NCI-H2107 (cell line): ENCODE results near the gene TMEM229A.
"Not testable (repeated sequence)": the region's sequence is repeated elsewhere in the genome, so short reads cannot be mapped to it uniquely, and the experiment has no call there.

Experiments
- DNase-seq: peaks from one replicate; lab custom pipeline; 2025; lab: John Stamatoyannopoulos, UW

TMEM229A gene

DNA sequence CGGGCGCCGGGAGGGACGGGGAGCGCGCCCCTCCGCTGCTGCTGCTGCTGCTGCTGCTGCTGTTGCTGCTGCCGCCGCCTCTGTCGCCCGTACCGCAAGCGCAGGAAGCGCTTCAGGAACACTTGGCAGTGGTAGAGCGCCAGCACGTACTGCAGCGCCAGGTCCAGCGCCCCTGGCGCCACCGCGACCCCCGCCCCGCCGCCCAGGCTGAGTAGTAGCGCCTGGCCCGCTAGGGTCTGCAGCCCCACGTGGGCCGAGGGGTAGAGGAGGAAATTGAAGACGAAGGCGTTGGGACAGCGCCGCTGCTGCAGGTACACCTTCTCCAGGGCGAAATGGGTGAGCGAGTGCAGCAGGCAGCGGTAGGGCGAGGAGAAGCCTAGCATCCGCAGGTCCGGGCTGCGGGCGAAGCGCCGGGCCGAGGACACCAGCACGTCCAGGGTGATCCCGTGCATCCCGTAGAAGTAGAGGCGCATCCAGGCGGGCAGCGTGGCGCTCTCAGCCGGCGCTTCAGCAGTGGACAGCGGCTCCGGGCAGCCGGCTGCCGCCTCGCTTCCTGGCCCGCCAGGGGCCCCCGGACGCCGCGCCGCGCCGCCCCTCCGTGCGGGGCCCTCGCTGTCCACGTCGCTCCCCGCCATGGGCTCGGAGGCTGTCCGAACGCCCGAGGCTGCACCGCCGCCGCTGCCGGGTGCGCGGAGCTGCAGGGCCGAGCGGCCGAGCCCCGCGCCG is at the start of gene TMEM229A:
Gene TMEM229A, minus strand, starts transcription at position 699 of the 726 bp plus-strand sequence. Its CDS starts 64 bp downstream, at position 635.
- no peak for DNase-seq

DNA sequence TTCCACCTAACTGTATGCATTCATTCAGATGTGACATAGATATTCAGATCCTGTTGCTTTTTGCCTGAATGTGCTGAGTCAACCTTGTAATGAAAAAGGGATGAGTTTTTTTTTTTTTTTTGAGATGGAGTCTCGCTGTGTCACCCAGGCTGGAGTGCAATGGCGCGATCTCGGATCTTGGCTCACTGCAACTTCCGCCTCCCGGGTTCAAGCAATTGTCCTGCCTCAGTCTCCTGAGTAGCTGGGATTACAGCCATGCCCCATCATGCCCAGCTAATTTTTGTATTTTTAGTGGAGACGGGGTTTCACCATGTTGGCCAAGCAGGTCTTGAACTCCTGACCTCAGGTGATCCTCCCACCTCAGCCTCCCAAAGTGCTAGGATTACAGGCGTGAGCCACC is 49.4 kb upstream of the TMEM229A start:
- DNase-seq, result not testable (repeated sequence)

DNA sequence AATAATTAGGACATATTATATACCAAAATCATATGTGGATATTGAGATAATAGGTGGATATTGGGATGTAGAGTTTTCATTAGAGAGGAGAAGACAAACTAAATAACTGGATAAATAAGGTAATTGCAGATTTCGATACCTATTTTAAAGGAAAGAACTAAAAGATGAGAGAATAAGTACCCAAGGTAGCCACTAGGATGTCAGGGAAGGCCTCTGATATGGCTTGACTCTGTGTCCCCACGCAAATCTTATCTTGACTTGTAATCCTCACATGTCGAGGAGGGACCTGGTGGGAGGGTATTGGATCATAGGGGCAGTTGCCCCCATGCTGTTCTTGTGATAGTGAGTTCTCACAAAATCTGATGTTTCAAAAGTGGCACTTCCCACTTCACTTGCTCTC is 44.7 kb upstream of the TMEM229A start:
- no peak for DNase-seq

DNA sequence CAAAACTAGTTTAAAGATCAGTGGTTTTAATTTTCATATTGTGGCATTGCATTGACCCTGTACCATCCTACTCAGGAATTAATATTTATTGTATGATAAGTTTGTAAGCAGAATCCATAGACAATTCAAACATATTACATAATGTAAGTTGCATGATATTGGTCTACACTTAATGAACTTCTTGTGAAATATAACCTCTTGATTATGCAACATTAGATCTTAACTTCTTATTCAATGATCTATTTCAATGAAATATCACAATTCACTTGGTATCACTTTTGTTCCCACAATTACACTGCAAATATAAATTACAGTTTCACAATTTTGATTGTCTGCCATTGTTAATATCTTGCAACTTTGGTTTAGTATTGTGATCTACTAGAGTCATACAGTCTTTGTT is 44.0 kb upstream of the TMEM229A start:
- no peak for DNase-seq

DNA sequence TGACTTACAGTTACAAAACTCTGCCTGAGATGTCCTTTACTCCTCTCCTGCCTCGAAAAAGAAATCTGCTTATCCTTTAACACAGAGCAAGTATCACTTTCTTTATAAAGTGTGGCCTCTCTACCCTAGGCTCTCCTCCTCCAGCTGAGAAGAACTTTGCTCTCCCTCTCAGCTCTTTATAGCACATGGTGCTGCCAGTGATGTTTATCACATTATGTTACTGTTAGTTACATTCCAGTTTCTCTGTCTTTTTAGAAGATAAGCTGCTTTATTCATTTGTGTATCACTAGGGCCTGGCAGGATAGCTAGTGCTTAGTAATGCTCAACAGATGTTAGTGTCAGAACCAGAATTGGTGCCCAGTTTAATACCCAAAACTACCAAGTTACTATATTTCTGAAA is 41.1 kb upstream of the TMEM229A start:
- no peak for DNase-seq

DNA sequence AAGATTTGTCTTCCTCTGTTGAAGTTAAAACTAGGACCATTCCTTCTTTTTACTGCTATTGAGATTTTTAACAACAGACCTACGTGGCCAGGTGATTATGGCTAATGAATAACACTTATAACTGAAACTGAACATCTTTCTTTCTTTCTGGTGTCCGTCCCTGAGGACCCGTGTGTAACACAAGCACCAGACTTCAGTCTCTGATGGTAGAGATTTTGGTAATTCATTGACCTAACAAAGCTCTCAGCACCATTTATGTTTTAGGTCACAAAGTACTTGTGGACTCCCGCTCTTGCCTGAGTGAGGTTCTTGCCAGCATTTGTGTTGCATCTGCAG is 40.4 kb upstream of the TMEM229A start:
- DNase-seq, result no peak

DNA sequence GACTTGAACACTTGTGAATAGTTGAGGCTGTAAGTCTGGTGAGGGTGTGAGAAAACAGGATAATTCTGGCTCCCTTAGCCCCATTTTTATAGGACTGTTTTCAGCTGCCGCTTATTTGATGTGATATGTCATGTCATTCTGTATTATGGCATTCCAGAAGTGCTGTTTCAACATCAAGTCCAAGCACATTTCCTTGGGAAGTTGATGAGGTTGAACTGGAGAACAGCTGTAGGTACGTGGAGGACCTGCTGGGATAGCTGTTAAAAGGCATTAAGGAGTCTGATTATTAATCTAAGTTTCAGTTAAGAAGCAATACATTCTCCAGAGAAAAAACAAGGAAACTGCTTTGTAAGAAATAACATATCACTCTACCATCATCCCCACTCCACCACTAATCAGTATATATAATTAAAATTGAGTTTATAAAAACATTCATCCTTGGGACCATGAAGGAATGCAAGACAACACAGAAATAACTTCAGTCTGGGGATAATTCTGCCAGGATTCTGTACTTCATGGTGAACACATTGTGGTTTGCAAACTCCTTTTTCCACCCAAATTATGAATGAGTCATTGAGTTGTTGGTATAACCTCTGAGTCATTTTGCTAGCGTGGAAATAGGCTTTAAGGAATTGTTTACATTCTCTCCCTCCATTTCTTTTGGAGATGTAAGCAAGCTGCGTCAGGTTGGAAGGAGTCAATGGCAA is 39.9 kb upstream of the TMEM229A start:
- DNase-seq, result no peak

DNA sequence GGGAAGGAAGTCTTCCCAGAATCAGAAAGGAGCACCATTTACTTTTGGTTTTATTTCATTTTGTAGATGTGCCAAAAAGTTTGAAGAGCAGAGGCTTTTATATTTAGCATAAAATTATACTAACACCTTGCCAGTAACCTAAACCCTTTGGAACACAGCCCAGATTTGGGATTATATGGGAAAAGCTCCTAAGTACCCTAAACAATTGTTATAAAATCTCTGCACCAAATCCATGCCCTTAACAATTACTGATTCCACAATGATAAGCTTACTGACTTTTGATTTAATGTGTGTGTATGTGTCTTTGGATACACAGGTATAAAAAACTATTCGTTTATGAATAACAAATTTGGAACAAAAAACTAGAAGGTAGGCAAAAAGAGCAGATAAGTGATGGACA is 39.0 kb upstream of the TMEM229A start:
- DNase-seq, result no peak

DNA sequence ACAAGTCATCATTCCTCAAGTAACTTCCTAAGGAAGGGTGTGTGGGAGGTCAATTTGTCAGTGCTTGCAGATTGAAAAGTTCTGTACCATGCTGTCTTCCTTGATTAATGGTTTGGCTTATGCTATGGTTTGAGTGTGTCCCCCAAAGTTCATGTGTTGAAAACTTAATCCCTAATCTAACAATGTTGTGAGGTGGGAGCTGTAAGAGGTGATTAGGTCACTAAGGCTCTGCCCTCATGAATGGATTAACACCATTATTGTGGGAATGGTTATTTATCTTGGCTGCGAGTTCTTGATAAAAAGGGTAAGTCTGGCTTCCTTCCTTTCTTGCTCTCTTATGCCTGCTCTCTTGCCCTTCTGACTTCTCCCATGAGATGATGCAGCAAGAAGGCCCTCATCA is 29.3 kb upstream of the TMEM229A start:
- DNase-seq, result no peak

DNA sequence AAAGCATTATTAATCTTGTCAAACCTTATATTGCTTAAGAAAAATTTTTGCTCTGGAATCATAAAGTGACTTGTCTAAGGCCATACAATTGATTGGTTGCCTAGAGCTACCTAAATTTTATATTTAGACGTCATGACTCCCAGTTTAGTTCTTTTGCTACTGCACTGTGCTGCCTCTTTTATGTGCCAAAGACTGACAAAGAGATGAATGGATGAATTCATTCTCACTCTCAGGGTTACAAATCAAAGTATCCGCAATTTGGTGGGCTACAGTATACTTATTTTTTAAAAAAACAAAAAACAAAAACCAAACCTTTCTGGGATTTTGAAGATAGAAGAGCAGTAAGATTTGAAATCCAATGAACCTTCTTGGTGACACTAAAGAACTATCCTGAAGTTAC is 27.7 kb upstream of the TMEM229A start:
- no peak for DNase-seq

DNA sequence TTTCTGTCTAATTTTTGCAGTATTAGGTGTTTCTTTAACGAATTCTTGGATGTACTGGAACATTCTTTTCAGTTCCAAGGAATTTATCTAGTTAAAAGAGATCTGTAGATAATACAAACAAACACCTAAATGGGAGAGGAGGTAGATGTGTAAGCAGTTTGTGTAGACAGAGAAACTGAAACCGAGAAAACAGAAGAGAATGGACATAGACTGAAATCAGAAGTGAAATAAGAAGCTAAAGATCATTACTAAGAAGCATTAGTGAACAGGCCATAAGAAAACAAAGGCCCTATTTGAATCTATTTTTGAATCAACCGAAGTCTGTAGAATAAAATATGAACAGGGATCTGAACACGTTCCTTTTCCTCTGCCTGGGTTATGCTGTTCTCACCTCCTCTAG is 26.5 kb upstream of the TMEM229A start:
- DNase-seq, result no peak

DNA sequence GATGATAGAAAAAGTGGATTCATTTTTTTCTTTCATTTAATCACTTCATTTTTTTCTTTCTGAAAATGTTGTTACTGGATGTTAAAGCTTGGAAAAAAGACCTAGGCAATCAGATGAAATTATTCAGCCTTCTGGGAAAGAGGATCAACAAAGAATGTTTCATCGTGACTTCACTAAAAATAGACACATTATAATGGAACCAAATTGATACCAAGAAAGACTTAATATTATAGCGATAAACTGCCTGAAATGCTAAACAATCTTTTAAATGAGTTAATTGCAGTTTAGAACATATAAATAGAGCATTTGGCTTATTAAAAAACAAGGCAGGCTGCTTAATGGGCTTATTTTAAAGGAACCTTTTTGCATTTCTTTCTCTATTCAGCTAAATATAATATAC is 25.6 kb upstream of the TMEM229A start:
- DNase-seq, result no peak

DNA sequence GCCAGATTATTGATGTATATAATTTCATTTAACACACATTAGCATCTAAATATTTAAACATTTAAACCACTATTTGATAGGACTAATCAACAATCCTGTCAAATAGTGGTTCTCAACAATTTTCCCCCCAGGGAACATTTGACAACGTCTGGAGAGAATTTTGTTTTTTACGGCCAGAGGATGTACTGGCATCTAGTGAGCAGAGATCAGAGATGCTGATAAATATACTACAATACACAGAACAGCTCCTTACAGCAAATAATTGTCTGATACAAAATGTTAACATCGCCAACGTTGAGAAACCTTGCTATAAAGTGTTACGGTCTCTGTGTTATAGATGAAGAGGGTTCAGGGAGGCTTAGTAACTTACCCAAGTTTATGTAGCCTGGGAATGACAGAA is 25.0 kb upstream of the TMEM229A start:
- no peak for DNase-seq

DNA sequence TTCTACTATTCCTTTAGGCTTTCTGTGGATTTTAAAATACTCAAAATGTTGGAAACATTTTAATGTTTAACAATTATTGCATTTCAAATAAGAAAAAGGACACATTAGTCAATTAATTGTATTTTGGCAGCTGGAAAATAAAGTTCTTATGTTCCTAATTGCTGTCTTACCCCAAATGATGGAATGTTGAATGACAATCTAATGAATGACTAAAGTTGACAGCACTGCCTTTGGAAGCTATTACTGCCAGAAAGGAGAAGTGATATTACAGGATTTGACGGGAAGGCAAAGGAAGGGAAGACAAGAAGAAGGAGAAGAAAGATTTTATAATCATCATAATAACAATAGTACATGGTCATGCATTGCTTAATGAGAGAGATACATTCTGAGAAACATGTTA is 23.4 kb upstream of the TMEM229A start:
- DNase-seq, result no peak

DNA sequence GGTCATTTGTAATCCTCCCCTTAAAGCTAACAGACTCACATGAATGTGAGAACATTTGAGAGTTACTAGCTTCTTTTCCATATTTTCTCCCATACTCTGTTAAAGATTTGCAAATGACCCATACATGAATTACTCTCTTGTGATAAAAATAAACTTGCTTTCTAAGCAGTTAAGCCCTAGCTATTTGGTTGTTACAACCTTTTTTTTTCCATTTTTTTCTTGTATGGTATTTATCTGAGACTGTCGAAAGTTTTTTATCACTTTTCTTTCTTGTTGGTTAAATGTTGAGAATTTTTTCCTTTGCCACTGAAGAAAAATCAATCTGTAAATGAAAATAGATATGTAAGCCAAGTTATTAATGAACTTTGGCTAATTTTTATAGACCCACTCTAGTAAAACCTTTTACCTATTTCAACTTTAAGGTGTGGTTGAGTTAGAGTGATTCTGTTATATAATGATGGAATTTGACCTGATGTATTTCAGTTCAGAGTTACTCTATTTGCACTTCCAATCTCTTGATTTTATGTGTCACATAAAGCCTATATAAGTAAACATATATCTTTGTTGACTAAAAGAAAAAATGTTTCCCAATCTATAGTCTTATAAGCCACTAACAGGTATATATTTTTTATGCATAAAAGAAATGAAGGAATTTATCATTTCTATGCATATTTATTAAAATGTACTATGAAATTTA is 19.0 kb upstream of the TMEM229A start:
- no peak for DNase-seq

DNA sequence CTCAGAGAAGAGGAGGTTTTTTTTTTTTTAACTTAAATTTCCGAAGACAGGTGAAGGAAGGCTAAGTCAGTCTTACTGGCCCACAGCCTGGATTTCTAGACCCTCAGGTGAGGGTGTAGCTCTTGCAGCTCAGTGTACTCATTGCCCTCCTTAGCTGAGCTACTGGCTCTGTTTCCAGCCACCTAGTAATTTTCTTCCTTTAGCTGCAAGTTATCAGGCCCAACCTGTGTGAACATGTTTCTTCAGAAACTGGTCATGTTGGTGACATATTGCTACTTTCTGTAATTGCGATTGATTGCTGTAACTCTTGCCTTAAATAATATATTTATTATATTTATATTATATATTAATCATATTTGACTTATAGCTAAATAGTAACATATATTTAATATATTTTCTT is 10.0 kb upstream of the TMEM229A start:
- DNase-seq, result no peak

DNA sequence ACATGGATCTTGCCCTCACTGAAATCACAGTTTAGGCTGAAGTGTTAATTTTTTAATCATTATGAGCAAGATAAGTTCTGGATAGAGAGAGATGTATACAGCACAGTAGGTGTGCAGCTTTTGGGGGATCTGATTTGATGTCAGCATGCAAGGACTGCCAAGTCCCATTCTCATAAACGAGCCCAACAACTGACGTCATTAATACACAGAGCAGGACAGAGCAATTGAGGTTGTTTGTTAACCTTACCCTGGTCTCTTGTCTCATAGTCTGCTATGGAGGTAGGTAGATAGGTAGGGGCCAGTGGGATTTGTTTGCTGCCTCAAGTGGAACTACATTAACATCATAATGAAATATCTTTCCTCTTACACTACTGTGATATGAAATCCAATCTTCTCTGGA is 8.6 kb upstream of the TMEM229A start:
- DNase-seq, result no peak

DNA sequence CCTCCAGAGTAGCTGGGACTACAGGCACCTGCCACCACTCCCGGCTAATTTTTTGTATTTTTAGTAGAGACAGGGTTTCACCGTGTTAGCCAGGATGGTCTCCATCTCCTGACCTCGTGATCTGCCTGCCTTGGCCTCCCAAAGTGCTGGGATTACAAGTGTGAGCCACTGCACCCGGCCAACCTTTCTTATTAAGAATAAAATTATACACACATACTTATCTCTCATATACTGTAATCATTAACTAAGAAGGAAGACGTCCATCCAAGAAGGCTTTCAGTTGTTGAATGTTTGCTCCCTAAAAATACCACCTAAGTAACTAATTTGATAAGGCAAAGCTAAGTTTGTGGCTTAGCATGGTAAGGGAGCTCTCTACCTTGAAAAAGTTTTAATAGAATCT is 5.0 kb upstream of the TMEM229A start:
- DNase-seq, result not testable (repeated sequence)

DNA sequence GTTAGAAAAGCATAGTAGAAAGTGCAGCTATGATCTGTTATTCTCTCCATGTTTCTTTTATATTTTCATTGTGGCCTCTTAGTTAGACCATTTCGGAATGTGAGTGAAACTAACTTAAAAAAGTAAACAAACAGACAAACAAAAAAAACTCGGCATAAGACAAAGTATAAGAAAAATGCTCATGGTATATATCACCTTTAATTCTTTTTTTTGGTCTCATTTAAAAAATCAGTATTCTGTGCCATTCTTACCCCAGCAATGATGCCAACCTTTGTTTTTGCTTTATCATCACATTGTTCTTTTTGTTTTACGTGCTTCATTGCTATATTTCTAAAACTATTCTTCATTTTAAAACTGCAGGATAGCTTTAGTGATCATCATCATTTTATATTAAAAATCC is 2.8 kb upstream of the TMEM229A start:
- no peak for DNase-seq

DNA sequence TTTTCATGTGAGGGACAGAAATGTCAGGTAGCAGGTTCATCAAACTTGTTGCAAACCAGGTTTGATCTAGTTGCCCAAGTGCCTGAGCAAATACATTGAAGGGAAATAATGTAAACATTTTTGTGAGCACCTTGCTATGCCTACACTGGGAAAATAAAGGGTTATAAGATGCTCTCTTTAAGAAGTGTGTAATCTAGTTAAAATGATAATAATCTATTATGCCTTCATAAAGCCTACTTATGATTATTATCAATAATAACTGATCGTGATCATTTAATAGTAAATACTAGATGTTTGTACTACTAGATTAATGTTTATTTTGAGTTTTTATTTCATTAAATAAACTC is 1.9 kb upstream of the TMEM229A start:
- DNase-seq, result no peak

DNA sequence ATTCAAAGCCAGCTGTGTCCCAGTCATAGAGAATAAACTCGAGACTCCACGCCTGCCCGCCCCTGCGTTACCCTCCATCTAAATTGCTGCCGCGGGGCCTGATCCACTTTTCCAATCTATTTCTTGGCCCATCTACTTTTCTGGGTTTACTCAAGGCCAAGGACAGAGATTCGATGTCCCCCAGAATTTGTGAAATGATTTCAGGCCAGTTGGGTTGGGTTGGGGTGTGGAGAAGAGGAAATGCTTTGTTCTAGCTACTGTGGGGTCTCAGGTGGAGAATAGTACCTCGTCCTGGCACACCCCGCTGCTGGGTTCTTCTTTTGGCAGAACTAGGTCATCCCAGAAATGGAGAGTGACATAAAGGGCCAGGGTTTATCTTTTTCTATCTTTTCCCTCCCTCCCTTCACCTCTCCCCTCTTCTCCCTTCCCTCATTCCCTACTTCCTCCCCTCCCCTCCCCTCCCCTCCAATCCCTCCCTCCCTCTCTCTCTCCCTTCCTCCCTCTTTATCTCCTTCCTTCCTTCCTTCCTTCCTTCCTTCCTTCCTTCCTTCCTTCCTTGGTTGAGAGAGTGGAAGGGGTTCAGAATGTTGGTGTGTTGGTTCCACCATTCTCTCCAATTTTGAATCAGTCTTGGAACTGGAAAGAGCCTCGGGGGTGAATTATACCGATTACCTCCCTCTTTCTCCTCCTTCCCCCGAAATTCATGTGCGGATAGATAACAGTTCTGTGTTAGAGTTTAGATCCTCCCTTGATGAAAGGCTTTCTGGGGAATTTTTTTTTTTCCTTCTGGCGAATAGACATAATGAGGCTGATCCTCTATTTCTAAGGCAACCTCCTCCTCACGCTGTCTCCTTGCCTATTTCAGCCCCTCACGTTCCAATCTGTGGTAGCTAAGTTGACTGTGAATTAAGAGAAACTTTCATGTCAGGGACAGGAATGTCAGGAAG is 1.2 kb upstream of the TMEM229A start:
- DNase-seq, result no peak

DNA sequence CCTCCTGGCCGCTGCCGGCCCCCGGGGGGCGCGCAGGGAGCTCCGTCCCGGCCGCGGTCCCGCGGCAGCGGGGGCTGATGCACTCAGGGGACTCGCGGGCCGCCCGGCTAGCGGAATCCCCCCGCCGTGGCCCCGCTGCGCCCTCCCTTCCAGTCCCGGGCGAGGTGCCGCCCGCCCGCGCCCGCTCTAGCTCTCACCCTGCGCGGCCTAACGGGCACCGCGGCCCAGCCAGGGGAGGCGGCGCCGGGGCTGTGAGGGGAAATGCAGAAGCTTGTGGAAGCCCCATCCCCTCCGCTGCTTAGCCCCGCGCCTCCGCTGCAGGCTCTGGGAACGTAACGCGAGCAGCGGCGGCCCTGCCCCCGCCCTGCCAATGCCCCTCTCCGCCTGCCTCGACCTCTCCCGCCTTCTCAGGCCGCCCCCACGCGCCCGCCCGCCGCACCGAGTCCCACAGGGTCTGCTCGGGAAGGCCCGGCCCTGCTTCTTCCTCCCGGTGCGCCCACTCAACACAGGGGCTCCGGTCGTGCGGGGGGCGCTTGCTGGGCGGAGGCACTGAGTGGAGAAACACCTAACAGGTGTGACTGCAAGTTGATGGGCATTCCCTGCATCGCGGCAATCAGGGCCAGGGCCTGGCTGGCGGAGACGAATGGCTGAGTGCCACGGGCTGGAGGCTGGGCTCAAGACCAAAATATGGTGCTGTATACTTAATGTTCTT is 384 bp upstream of the TMEM229A start:
- DNase-seq, result no peak
